ENCODE results near the gene TAX1BP1.

- no peak for TF ChIP-seq CTCF (IDR thresholded peaks at IDR 0.05; ENCODE audit: low read depth, low read length, missing input control)
- no peak for TF ChIP-seq REST (IDR thresholded peaks at IDR 0.05)
- no peak for TF ChIP-seq TAF1 (conservative IDR thresholded peaks at IDR 0.05)
- no peak for TF ChIP-seq GABPA (IDR thresholded peaks at IDR 0.05 in 1 of 2, conservative IDR thresholded peaks at IDR 0.05 in 1 of 2)
- TF ChIP-seq SP1 (IDR thresholded peaks at IDR 0.05) = no peak
- no peak for TF ChIP-seq EGR1 (IDR thresholded peaks at IDR 0.05; ENCODE audit: low read depth in 2 of 2)
- TF ChIP-seq RAD21 (IDR thresholded peaks at IDR 0.05) = no peak
- TF ChIP-seq YY1 (IDR thresholded peaks at IDR 0.05) = no peak
- TF ChIP-seq ZBTB33 (IDR thresholded peaks at IDR 0.05) = no peak
- TF ChIP-seq MAX (IDR thresholded peaks at IDR 0.05) = no peak
- TF ChIP-seq FOXA1 (IDR thresholded peaks at IDR 0.05) = no peak
- no peak for TF ChIP-seq RXRA (IDR thresholded peaks at IDR 0.05)
Measured at GRCh38 chr7:27753863-27754262, 13.9 kb downstream of the TAX1BP1 start.

Data from liver (tissue), 3 donors.